Measurements from ENCODE around the gene TMEM8B. TPM values are rescaled to one million over a fixed set of nuclear protein-coding genes. Genes with fewer than 3 reads are reported as not detected.

TMEM8B gene
- total and polyA plus RNA-seq, 2 of the 8 experiments (the other 6 are each of a cell fraction or from before 2014, with no cell fraction given): 7.5 to 10.4 TPM

- TF ChIP-seq SIX5 (IDR thresholded peaks at IDR 0.05; ENCODE audit: low read depth, low read length): no peak
- TF ChIP-seq ASH2L (IDR thresholded peaks at IDR 0.05; ENCODE audit: low read length): no peak
- no peak for TF ChIP-seq HDAC6 (IDR thresholded peaks at IDR 0.05; ENCODE audit: low read depth, low read length)
- no peak for TF ChIP-seq GTF2F1 (IDR thresholded peaks at IDR 0.05; ENCODE audit: borderline replicate concordance, low read depth, low read length)
- no peak for TF ChIP-seq TBP (IDR thresholded peaks at IDR 0.05; ENCODE audit: low read depth, low read length)
- no peak for TF ChIP-seq SRF (IDR thresholded peaks at IDR 0.05; ENCODE audit: low read depth, low read length)
- TF ChIP-seq SUZ12 (IDR thresholded peaks at IDR 0.05; ENCODE audit: low read length): no peak
These were observed 79.6 kb downstream of the TMEM8B start (continued) for GRCh38 chr9:35908504-35909125.
